Heart left ventricle (tissue), 16 donors: Measurements from ENCODE around the gene AHRR. TPM values are rescaled to one million over a fixed set of nuclear protein-coding genes. Genes with fewer than 3 reads are reported as not detected.
"Not testable (repeated sequence)": the region's sequence is repeated elsewhere in the genome, so short reads cannot be mapped to it uniquely, and the experiment has no call there.

Source experiments
- ATAC-seq, 4 donors: fragments of 200-7000 bp; cut with Tn5 transposase; one replicate each; pipeline ENCODE4 v1.9.1; 2020 to 2022; ENCODE audit warnings: moderate library complexity in 4 of 4, mild to moderate bottlenecking in 3 of 4, moderate number of reproducible peaks in 1 of 4
- DNase-seq, 5 donors: peaks; one replicate each; pipeline ENCODE4 v3.0.0-alpha.2; 2020
- H3K27ac ChIP-seq, 12 donors: fragments of 200-600 bp; sonication (generic) in 4 of 12; one replicate each; pipeline versions ENCODE4 v1.5.0 to v1.8.0; 2016 to 2022; ENCODE audit warnings: mild to moderate bottlenecking in 2 of 12
- H3K27me3 ChIP-seq, 9 donors: fragments of 200-600 bp; sonication (generic) in 2 of 9; one replicate each; pipeline versions ENCODE4 v1.5.1 to v1.8.0; 2016 to 2022; ENCODE audit warnings: mild to moderate bottlenecking in 3 of 9
- H3K36me3 ChIP-seq, 9 donors: fragments of 200-600 bp; sonication (generic) in 2 of 9; one replicate each; pipeline versions ENCODE4 v1.5.0 to v1.8.0; 2018 to 2022; ENCODE audit warnings: mild to moderate bottlenecking in 2 of 9
- H3K4me1 ChIP-seq, 12 donors: fragments of 200-600 bp; sonication (generic) in 4 of 12; one replicate each; pipeline versions ENCODE4 v1.5.0 to v1.8.0; 2016 to 2022; ENCODE audit warnings: mild to moderate bottlenecking in 3 of 12
- H3K4me3 ChIP-seq, 12 donors: fragments of 200-600 bp; sonication (generic) in 4 of 12; one replicate each; pipeline versions ENCODE4 v1.5.0 to v1.8.0; 2017 to 2022; ENCODE audit warnings: mild to moderate bottlenecking in 9 of 12, moderate library complexity in 4 of 12
- H3K9me3 ChIP-seq, 12 donors: fragments of 200-600 bp; sonication (generic) in 4 of 12; one replicate each; pipeline versions ENCODE4 v1.5.0 to v1.8.0; 2016 to 2022; ENCODE audit warnings: mild to moderate bottlenecking in 1 of 12
- CTCF ChIP-seq, 12 donors: fragments of 200-600 bp; sonication (generic) in 4 of 12; IDR thresholded peaks; one replicate each; pipeline versions ENCODE4 v1.5.0 to v1.8.0; 2018 to 2022; ENCODE audit warnings: antibody characterized with exemption in 12 of 12, mild to moderate bottlenecking in 5 of 12
- POLR2A ChIP-seq, 2 donors: fragments of 450-650 bp; IDR thresholded peaks; one replicate each; pipeline ENCODE4 v1.6.1; 2017; ENCODE audit warnings: antibody characterized with exemption in 2 of 2, mild to moderate bottlenecking in 2 of 2, moderate library complexity in 2 of 2
- WGBS, 4 donors: extraction: QIAGEN DNeasy Blood & Tissue Kit in 2 of 4; methylation state at CpG; one replicate each; pipeline versions ENCODE4 v1.1.5 to v1.1.7; 2013 to 2018; 5-methylcytosine and 5-hydroxymethylcytosine counted together
- intact Hi-C, 10 donors: fragments of 100-400 bp; cut with DNase I; formaldehyde crosslinking; loops; one replicate each; pipeline versions ENCODE4 v1.11.1 to v1.14.2; 2022
- polyA plus RNA-seq, 2 donors: library from polyadenylated mRNA; stranded (reverse); fragments of 200-250 nt; gene quantifications; one replicate each; pipeline ENCODE4 v1.2.3, GENCODE V29; 2013
- total RNA-seq, 9 donors: library from RNA; depleted of rRNA in 2 of 9; stranded (reverse); fragments of >200 nt in 2 of 9; fragmentation: NEBNext Ultra II Directional in 3 of 9; extraction: Animal tissue kit (Norgen Biotek cat#: 25700) in 3 of 9; gene quantifications; one replicate each; pipeline versions ENCODE4 v1.1.0 to v1.2.4, GENCODE V29; 2016 to 2023
- donor health status: ischemic (EF 13 %, LVEDD 7.1; RV severe dilation, severe dysfunction).
- donor health status: healthy with polysubstance abuse.
- donor health status: DM: no; HTN: yes; CAD: no.
- donor health status: DM: no; HTN: no; CAD: no.
- donor health status: ischemic (EF 25% LVEDD 6.9; RV normal size, moderate dysfunction).
- donor health status: ischemic (EF 25% LVEDD 5.7; RV mildly dilated, moderate dysfunction).
- donor health status: healthy.
- donor health status: DM: yes; HTN: yes; CAD: no.
- donor health status: ischemic (EF 35%, LVEDD 5.7; RV mildly dilated, moderate dysfunction).
- donor health status: nonischemic (EF 11% LVEDD 7.7; RV severe dilation, severe dysfunction).
- donor health status: DM: yes; HTN: yes; CAD: no.
- donor health status: PGD.
- donor health status: ischemic (EF 29% LVEDD 5.4; RV normal size, mild dysfunction).
- donor health status: nonischemic (EF 23%, LVEDD 6.1; RV moderate dilation, normal function).

The AHRR gene
- total and polyA plus RNA-seq, 11 donors = 0.11 to 0.69 (median 0.26) TPM; not detected in 2

GRCh38 chr5:285991-286557 is 35.4 kb upstream of the AHRR start:
- ATAC-seq (no peak), DNase-seq (no peak)
- Histone ChIP-seq H3K4me1 (no peaks in the 10 kb centered on the region), H3K36me3 (peaks cover 0 to 17% (median 5%) of the 10 kb centered on the region in 9 donors), H3K4me3 (no peak overlapping the region), H3K9me3 (no peaks in the 10 kb centered on the region), H3K27me3 (no peaks in the 10 kb centered on the region), H3K27ac (no peak overlapping the region)
- 83 to 95% (median 89%) methylated on average over 12 to 14 of the region's 14 CpGs for WGBS, 4 donors
- TF ChIP-seq POLR2A (IDR thresholded peaks at IDR 0.05) (no peak), CTCF (IDR thresholded peaks at IDR 0.05) (no peak)
- intact Hi-C loops = no loop called here

- intact Hi-C loops, DNase-seq, H3K27me3 ChIP-seq, H3K4me3 ChIP-seq, H3K9me3 ChIP-seq, H3K4me1 ChIP-seq, ATAC-seq, H3K27ac ChIP-seq: not testable (repeated sequence)
- H3K36me3 ChIP-seq = peaks cover 0 to 21% (median 5%) of the 10 kb centered on the region in 9 donors
- WGBS, 4 donors = 83 to 92% (median 88%) methylated on average over 13 of the region's 13 CpGs
Measured at GRCh38 chr5:290200-290599, 31.3 kb upstream of the AHRR start.

GRCh38 chr5:291345-291744 is 30.2 kb upstream of the AHRR start:
- H3K4me1 ChIP-seq, DNase-seq, H3K27me3 ChIP-seq, ATAC-seq, H3K27ac ChIP-seq, H3K9me3 ChIP-seq, H3K4me3 ChIP-seq, intact Hi-C loops: not testable (repeated sequence)
- WGBS, 4 donors = 96 to 98% (median 97%) methylated on average over 10 of the region's 10 CpGs
- peaks cover 0 to 13% (median 0%) of the 10 kb centered on the region in 9 donors for H3K36me3 ChIP-seq

GRCh38 chr5:294788-295187 is 26.7 kb upstream of the AHRR start:
- H3K4me1 ChIP-seq, H3K27ac ChIP-seq, H3K36me3 ChIP-seq, ATAC-seq, H3K4me3 ChIP-seq, intact Hi-C loops, H3K27me3 ChIP-seq, H3K9me3 ChIP-seq: not testable (repeated sequence)
- WGBS, 4 donors = 94 to 97% (median 97%) methylated on average over 14 to 17 of the region's 17 CpGs
- DNase-seq = peak in 1 of 5 donors; percentile 37

GRCh38 chr5:296207-296606 is 25.3 kb upstream of the AHRR start:
- DNase-seq, H3K27me3 ChIP-seq, H3K27ac ChIP-seq, H3K4me1 ChIP-seq, H3K4me3 ChIP-seq, H3K9me3 ChIP-seq, intact Hi-C loops: not testable (repeated sequence)
- peaks cover 0 to 10% (median 0%) of the 10 kb centered on the region in 9 donors for H3K36me3 ChIP-seq
- ATAC-seq = peak in 1 of 4 donors; percentile 44
- 86 to 92% (median 88%) methylated on average over 10 of the region's 10 CpGs for WGBS, 4 donors

GRCh38 chr5:296954-297353 is 24.6 kb upstream of the AHRR start:
- intact Hi-C loops = not testable (repeated sequence)
- ATAC-seq = peak in 2 of 4 donors; percentile 39 to 44

GRCh38 chr5:297448-297847 is 24.1 kb upstream of the AHRR start:
- H3K4me1 ChIP-seq, H3K36me3 ChIP-seq, ATAC-seq, H3K27ac ChIP-seq, H3K9me3 ChIP-seq, H3K27me3 ChIP-seq, intact Hi-C loops, H3K4me3 ChIP-seq, DNase-seq: not testable (repeated sequence)
- 77 to 86% (median 84%) methylated on average over 6 of the region's 6 CpGs for WGBS, 4 donors

More at GRCh38 chr5:296954-297353, 24.6 kb upstream of the AHRR start:
- not testable (repeated sequence) for H3K4me3 ChIP-seq, H3K4me1 ChIP-seq, H3K9me3 ChIP-seq, H3K36me3 ChIP-seq, H3K27me3 ChIP-seq, H3K27ac ChIP-seq
- peak in 1 of 5 donors; percentile 35 for DNase-seq
- 78 to 89% (median 86%) methylated on average over 11 to 16 of the region's 16 CpGs for WGBS, 4 donors

- H3K27ac ChIP-seq, ATAC-seq, H3K4me1 ChIP-seq, H3K36me3 ChIP-seq, H3K27me3 ChIP-seq, H3K9me3 ChIP-seq, intact Hi-C loops, H3K4me3 ChIP-seq: not testable (repeated sequence)
- WGBS, 4 donors = 72 to 84% (median 80%) methylated on average over 9 to 14 of the region's 14 CpGs
- DNase-seq = peak in 1 of 5 donors; percentile 19
Measured at GRCh38 chr5:297991-298736, 23.4 kb upstream of the AHRR start.
